Inflammatory macrophage (primary cell): ENCODE results near the gene COL5A1.

Experiments used
- DNase-seq, 2 donors: peaks; one replicate each; pipeline ENCODE4 v3.0.0-alpha.2; 2020 to 2022

The COL5A1 gene

DNA sequence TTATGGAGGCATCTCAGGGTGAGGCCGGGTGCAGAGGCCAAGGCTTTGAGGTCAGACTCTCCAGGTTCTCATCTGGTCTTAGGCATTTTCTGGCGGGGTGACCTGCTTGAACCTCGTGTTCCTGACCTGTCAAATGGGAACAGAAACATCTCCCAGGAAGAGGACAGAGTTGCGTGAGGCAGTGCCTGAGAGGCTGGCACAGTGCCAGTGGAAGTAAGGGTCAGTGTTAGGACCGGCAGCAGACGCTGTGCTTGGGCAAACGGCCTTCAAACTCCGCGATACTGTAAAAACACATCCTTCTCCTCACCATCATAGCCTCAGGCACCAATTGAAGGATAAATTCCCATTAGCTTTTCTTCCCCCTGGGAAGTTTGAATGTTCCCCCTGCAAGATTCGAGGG, 183.4 kb downstream of the COL5A1 start:
- no peak for DNase-seq

- no peak for DNase-seq
Observed at GRCh38 chr9:134826336-134827285, 185.0 kb downstream of the COL5A1 start.

- no peak for DNase-seq
Observed at GRCh38 chr9:134827559-134827958, 186.0 kb downstream of the COL5A1 start.

DNA sequence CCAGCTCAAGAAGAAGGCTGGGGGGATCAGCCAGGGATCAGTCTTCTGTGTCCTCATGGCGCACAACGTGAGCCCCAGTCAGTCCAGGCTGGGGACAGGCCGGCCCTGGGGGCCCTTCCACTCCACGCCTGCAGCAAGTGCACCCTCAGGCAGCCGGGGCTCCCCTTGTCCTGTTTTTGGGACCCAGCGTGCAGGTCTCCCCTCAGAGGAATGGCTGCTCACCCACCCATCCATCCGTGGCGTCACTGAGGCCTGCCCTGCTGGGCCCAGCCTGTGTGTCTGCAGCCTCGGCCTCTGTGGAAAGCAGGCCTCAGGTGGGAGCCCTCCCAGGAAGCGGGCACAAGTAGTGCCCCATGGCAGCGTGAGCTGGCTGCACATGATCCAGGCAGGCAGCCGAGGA, 186.4 kb downstream of the COL5A1 start:
- DNase-seq = no peak

DNA sequence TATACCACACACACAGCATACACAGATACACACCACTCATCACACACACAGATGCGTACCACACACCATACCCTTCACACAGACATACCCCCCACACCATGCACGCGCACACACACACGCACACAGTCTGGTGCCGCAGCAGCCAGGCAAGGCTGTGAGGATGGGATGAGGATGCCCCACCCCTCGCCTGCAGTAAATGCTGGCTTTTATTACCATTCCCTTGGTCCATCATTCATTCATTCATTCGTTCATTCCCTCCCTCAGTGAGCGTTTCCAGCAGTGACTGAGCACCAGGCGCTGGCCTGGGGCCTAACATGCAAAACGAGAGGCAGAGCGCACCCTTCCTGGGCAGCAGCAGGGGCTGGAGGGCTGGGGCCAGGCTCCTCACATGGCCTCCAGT, 187.3 kb downstream of the COL5A1 start:
- no peak for DNase-seq

- DNase-seq = no peak
Observed at GRCh38 chr9:134829356-134829937, 187.8 kb downstream of the COL5A1 start.

GRCh38 chr9:134830126-134830525, 188.5 kb downstream of the COL5A1 start:
- DNase-seq = no peak

- no peak for DNase-seq
Observed at GRCh38 chr9:134830926-134831720, 189.5 kb downstream of the COL5A1 start.

DNA sequence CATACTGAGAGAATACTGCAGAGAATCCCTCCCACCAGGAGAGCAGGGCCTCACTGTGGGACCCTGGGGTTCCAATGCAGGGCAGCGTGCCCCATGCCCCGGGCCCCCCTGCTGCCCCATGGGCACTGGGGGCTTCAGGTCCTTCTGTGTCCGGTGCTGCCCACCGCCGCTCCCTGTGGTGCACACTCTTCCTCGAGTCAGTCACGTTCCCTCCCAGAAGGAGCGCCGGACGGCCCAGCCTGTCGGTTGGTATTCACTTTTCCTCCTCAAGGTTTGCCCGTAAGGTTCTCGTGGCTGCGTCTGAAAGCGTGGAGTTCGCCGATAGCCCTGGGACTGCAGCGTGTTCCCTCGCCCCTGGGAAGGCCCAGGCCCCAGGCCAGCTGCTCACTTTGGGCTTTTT, 190.9 kb downstream of the COL5A1 start:
- no peak for DNase-seq

DNA sequence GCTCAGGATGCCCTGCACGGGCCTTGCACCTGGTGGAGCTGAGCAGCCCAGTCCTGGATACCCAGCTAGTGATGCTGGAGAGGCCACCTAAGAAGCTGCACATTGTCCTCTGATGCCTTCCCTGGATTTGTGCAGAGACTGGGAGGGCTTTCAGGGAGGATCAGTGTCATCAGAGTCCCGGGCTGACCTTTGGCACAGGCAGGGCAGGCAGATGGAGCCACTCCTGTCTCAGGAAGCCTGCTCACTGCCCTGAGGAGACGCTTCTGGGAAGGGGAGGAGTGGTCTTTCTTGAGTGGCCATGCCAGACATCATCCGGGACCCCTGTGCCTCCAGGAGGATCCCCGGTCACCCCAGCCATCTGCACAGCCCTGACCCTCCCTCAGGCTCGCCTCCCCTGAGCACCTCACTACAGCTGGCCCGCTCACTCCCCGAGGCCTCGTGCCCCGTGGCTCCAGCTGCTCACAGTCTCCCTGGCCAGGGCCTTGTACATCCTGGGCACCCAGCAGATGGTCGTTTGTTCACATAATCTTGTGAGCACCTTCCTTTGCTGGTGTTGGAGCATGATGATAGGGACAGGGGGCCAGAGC, 191.8 kb downstream of the COL5A1 start:
- DNase-seq = no peak

DNA sequence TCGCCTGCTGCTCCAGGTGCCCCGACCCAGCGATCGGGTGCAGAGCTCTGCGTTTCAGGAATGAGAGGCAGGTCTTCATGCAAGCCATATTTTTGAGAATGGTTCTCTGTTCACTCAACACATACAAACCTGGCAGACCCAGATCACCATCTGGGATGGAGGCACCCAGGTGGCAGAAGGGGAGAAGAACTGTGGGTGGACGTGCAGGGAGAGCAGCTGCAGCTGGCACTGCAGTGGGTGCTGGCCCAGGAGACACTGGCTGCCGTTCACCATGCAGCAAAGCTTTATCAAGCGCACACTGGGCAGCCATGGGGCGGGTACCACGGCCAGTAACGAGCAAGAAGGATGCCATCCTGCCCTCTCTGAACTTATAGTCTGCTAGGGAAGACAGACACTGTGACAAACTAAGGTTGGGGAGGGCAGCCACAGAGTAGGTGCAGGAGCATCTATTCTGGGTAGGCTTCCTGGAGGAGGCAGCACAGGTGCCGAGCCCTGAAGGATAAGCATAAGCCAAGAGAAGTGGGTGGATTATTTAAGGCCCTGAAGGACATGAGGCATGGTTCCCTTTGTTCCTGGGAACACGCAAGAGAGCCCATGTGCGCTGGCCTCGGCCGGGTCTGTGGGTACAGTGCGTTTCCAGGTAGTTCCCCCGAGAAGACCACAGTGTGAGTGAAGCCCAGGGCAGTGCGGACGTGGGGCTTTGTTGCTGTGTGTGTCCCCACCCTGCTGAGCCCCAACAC, 192.8 kb downstream of the COL5A1 start:
- no peak for DNase-seq

DNA sequence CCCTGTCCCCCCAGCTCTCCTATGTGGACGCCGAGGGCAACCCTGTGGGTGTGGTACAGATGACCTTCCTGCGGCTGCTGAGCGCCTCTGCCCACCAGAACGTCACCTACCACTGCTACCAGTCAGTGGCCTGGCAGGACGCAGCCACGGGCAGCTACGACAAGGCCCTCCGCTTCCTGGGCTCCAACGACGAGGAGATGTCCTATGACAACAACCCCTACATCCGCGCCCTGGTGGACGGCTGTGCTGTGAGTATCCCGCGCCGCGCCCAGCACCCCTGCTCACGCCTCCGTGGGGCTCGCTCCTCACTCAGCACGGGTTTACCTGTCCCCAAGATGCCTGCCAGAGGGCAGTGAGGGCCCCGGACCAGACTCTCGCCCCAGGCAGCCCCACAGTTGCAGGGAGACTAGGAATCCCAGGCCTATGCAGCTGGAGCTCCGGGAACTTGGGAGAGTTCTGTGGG, 193.4 kb downstream of the COL5A1 start:
- DNase-seq = no peak

DNA sequence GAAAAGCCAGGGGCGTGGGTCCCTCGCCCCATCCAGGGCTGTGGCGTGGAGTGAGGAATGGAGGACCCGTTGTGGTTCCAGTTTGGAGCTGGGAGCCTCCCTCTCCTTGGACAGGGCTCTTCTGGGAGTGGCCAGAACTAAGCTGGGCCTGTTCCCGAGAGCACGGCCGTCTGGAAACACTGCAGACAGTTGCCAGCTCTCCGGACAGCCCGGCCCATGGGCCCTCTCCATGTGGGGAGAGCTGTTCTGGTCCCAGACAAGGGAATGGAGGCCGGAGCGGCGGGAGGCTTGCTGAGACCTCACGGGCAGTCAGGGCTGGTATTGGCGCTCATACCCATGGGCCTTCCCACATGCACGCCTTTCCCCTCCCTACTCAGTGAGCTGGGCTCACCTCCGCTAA, 193.8 kb downstream of the COL5A1 start:
- no peak for DNase-seq

DNA sequence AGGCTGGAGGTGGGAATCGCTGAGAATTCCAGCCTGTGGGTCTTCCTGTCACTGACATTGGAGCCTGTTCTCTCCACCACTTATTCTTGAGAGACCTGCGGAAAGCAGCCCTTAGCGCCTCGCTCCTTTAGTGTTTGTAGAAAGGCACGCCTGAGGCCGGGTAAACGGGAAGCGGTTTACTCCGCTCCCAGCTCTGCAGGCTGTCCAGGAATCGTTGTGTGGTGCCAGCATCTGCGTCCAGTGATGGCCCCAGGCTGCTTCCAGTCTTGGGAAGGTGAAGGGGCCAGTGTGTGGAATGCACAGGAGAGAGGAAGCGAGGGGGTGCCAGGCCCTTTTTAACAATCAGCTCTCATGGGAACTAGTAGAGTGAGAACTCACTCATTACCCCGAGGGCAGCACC, 194.4 kb downstream of the COL5A1 start:
- DNase-seq = no peak

DNA sequence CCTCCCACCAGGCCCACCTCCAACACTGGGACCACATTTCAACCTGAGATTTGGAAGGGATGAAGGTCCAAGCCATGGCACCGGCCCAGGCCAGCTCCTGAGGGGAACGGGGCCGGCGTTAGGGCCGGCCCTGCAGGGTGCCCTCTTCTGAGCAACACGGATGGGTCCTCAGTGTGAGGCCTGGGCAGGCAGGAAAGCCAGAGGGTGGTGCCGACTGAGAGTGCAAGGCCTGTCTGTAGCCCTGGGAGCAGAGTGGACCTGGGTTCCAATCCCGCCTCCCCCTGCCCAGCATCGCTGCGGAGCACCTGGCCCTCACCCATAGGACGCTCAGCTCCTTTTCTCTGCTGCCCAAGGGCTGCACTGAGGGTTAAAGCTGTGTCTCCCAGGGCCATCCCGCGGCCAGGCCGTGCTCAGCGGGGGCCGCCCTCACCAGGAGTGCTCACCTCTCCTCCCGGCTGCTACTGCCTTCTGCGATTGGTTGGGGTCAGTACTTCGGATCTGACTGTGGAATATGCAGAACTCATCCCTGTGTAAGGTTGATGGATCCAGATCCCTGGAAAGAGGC, 194.9 kb downstream of the COL5A1 start:
- no peak for DNase-seq

- no peak for DNase-seq
Observed at GRCh38 chr9:134837529-134837928, 195.9 kb downstream of the COL5A1 start.

DNA sequence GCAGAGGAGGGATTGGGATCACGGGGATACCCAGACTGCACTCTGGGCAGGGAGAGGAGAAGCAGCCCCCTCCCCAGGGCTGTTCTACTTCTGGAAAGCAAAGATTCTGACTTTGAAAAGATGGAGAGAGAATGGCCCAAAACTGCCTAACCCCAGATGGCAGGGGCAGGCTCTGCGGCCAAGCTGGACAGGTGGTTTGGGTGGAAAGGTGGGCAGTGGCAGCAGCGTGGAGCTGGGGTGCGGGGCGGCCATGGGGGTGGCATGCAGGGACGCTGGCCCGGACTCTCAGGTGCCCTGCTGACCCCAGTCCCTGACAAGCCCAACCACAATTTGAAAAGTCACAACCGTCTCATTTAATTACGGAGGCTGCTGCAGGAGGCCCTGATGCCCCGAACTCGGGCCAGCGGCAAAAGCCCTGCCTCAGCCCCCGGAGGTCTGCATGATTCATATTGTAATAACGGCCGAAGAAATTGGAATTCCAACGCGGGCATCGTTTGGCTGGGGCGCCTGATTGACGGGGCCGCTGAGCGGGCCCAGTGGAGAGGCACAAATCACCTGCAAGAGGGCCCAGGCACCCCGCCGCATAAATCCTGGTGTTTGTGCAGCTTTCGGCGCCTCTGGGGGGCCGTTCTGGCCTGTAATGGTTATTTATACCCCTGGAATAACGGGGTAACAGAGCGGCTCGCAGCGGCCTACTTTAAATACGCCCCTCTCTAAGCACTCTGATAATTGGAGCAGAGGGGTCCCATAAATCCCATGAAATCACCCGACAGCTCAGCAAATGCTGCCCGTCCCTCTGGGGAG, 197.2 kb downstream of the COL5A1 start:
- no peak for DNase-seq

- no peak for DNase-seq
Observed at GRCh38 chr9:134839455-134840125, 198.0 kb downstream of the COL5A1 start.

DNA sequence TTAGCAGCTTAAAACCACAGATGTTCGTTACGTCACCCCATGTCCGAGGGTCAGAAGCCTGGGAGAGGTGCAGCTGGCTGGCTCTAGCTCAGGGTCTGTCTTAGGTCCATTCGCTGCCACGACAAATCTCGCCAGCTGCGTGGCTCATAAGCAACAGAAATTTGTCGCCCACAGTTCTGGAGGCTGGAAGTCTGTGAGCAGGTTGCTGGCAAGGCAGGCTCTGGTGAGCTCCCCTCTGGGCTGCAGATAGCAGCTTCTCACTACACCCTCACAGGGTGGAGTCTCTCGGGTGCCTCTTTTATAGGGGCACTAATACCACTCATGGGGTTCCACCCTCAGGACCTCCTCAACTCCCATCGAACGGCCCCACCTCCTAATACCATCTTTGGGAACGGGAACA, 198.9 kb downstream of the COL5A1 start:
- DNase-seq = no peak

DNA sequence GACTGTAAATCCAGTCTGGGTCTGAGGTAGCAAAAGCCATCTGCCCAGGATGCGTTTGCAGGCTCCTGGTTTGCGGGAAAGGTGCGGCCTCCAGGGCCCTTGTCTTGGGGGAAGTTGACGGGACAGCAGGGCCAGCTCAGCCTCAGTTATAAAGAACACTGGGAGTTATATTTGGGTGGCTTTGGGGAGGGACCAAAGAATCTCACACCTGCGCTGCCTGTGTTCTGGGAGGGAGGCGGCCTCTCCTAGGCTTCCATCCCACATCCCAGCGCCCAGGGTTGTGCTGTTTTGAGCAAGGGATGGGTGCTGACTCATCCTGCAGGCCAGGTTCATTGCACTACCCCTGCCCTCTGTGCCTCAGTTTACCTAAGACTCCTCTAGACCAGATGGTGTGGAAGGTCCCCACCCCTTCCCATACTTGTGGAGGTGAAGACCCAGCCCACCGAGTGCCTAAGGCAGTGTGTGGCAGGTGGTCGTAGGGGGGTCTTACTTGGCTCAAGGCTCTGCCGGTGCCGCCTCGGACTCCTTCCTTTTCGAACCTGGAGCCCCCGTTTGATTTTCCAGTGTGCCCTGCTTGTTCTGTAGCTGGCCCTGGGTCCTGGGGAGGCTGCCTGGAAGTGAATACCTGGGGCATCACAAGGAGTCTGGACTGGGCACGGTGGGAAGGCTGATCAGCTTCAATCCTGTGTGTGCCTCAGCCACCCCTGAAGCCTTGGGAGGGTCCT, 199.7 kb downstream of the COL5A1 start:
- no peak for DNase-seq
